DND-41 (cell line): ENCODE results near the gene STAC.
"Not testable (repeated sequence)": the region's sequence is repeated elsewhere in the genome, so short reads cannot be mapped to it uniquely, and the experiment has no call there.

ENCODE experiments used
- ATAC-seq: fragments of 200-7000 bp; cut with Tn5 transposase; 3 replicates; pipeline ENCODE4 v1.9.1; 2021; ENCODE audit warnings: low read depth; ENCODE audit not compliant: insufficient read depth
- DNase-seq: peaks from one replicate; pipeline ENCODE4 v3.0.0-alpha.2; 2020
- H2AFZ ChIP-seq: 2 replicates; pipeline ENCODE4 v1.6.0; 2012; ENCODE audit warnings: low read depth, low read length
- H3K27ac ChIP-seq: 2 replicates; pipeline ENCODE4 v1.5.1; 2012; ENCODE audit warnings: low read length, inconsistent platforms
- H3K27me3 ChIP-seq: fragments of 200-600 bp; sonication (generic); 2 replicates; pipeline ENCODE4 v1.6.0; 2012; ENCODE audit warnings: low read length, mild to moderate bottlenecking, inconsistent platforms; ENCODE audit not compliant: insufficient read depth, poor library complexity
- H3K36me3 ChIP-seq: 2 replicates; pipeline ENCODE4 v1.5.1; 2012; ENCODE audit warnings: low read length, inconsistent platforms; ENCODE audit not compliant: insufficient read depth
- H3K4me1 ChIP-seq: 2 replicates; pipeline ENCODE4 v1.5.1; 2012; ENCODE audit warnings: mild to moderate bottlenecking, low read length; ENCODE audit not compliant: insufficient read depth
- H3K4me2 ChIP-seq: 2 replicates; pipeline ENCODE4 v1.6.0; 2012; ENCODE audit warnings: mild to moderate bottlenecking, moderate library complexity, low read length, inconsistent platforms; ENCODE audit not compliant: insufficient read depth
- H3K4me3 ChIP-seq, 2 experiments: fragments of 200-600 bp in 1 of 2; shearing (Covaris generic) in 1 of 2; 2 replicates each; pipeline ENCODE4 v1.5.1; 2012 to 2016; ENCODE audit warnings: inconsistent platforms in 2 of 2, low read length in 2 of 2, mild to moderate bottlenecking in 2 of 2, low read depth in 1 of 2, moderate library complexity in 1 of 2
- H3K79me2 ChIP-seq: 2 replicates; pipeline ENCODE4 v1.6.0; 2012; ENCODE audit warnings: low read length, inconsistent platforms; ENCODE audit not compliant: insufficient read depth
- H3K9ac ChIP-seq: 2 replicates; pipeline ENCODE4 v1.6.0; 2012; ENCODE audit warnings: low read depth, mild to moderate bottlenecking, inconsistent platforms, low read length, moderate library complexity
- H3K9me3 ChIP-seq: 2 replicates; pipeline ENCODE4 v1.5.1; 2012; ENCODE audit warnings: low read length, moderate library complexity, mild to moderate bottlenecking, inconsistent platforms; ENCODE audit not compliant: insufficient read depth, severe bottlenecking
- H4K20me1 ChIP-seq: 2 replicates; pipeline ENCODE4 v1.6.0; 2012; ENCODE audit warnings: low read length; ENCODE audit not compliant: insufficient read depth
- CTCF ChIP-seq: IDR thresholded peaks from 2 replicates; pipeline ENCODE4 v1.5.1; 2012; ENCODE audit warnings: borderline replicate concordance, low read length, moderate library complexity, mild to moderate bottlenecking; ENCODE audit not compliant: poor library complexity, severe bottlenecking; ENCODE audit errors: extremely low read depth
- EZH2 ChIP-seq: IDR thresholded peaks from 3 replicates; pipeline ENCODE4 v1.6.1; 2012; ENCODE audit warnings: borderline replicate concordance, low read depth, mild to moderate bottlenecking, moderate library complexity, low read length, inconsistent platforms; ENCODE audit not compliant: severe bottlenecking

STAC gene

GRCh38 chr3:36496684-36497633 is 116.7 kb downstream of the STAC start:
- Histone ChIP-seq H2AFZ (no peak overlapping the region), H3K4me2 (no peak overlapping the region), H4K20me1 (no peaks in the 10 kb centered on the region), H3K79me2 (no peaks in the 10 kb centered on the region), H3K27ac (no peak overlapping the region), H3K27me3 (no peaks in the 10 kb centered on the region), H3K36me3 (no peaks in the 10 kb centered on the region), H3K4me3 (no peak overlapping the region), H3K9ac (no peak overlapping the region), H3K9me3 (no peaks in the 10 kb centered on the region), H3K4me1 (no peaks in the 10 kb centered on the region)
- ATAC-seq (no peak), DNase-seq (no peak)
- no peak for TF ChIP-seq EZH2
- no peak for TF ChIP-seq CTCF

- not testable (repeated sequence) for H2AFZ ChIP-seq, H3K4me1 ChIP-seq, H3K36me3 ChIP-seq, H3K4me2 ChIP-seq, H4K20me1 ChIP-seq, H3K27me3 ChIP-seq, H3K4me3 ChIP-seq, DNase-seq, H3K9ac ChIP-seq, H3K9me3 ChIP-seq, H3K79me2 ChIP-seq, ATAC-seq, H3K27ac ChIP-seq
These were observed 119.7 kb downstream of the STAC start for GRCh38 chr3:36500053-36500452.

GRCh38 chr3:36501616-36502015 is 121.3 kb downstream of the STAC start:
- DNase-seq (no peak), ATAC-seq (no peak)
- Histone ChIP-seq H3K36me3 (no peaks in the 10 kb centered on the region), H3K9ac (no peak overlapping the region), H3K27me3 (no peaks in the 10 kb centered on the region), H3K9me3 (no peaks in the 10 kb centered on the region), H3K4me3 (no peak overlapping the region), H3K79me2 (no peaks in the 10 kb centered on the region), H3K4me2 (no peak overlapping the region), H4K20me1 (no peaks in the 10 kb centered on the region), H3K27ac (no peak overlapping the region), H2AFZ (no peak overlapping the region), H3K4me1 (no peaks in the 10 kb centered on the region)
- TF ChIP-seq CTCF (no peak), EZH2 (no peak)

- H3K4me3 ChIP-seq = no peak overlapping the region
- H3K9ac ChIP-seq = no peak overlapping the region
- H3K79me2 ChIP-seq = no peaks in the 10 kb centered on the region
- no peak overlapping the region for H2AFZ ChIP-seq
- H3K4me1 ChIP-seq = no peaks in the 10 kb centered on the region
- no peaks in the 10 kb centered on the region for H3K36me3 ChIP-seq
- H3K9me3 ChIP-seq = no peaks in the 10 kb centered on the region
- ATAC-seq = no peak
- H3K4me2 ChIP-seq = no peak overlapping the region
- no peaks in the 10 kb centered on the region for H3K27me3 ChIP-seq
- H4K20me1 ChIP-seq = no peaks in the 10 kb centered on the region
- H3K27ac ChIP-seq = no peak overlapping the region
- DNase-seq = no peak
- TF ChIP-seq CTCF (no peak), EZH2 (no peak)
These were observed 125.1 kb downstream of the STAC start for GRCh38 chr3:36505393-36505792.
